Endothelial cell of umbilical vein (primary cell): ENCODE data around the gene BCL11B. TPM values are rescaled to one million over a fixed set of nuclear protein-coding genes. Genes with fewer than 3 reads are reported as not detected.

ENCODE experiments used
- BruUV-seq: library from RNA; stranded (reverse); fragments of 400-500 nt; replicated peaks from 2 replicates; lab custom pipeline; 2021; lab: Mats Ljungman, UMichigan
- CTCF ChIA-PET: fragments of 300-600, 350-600 bp; sonication (Branson Sonifier 250); formaldehyde crosslinking; loops from one replicate; lab custom pipeline; 2021; ENCODE audit warnings: antibody characterized with exemption, inconsistent platforms; lab: Charles Lee
- POLR2A ChIA-PET: fragments of 300-600, 350-600 bp; sonication (Branson Sonifier 250); formaldehyde crosslinking; loops from one replicate; lab custom pipeline; 2021; ENCODE audit warnings: antibody characterized with exemption, inconsistent platforms; lab: Charles Lee
- DNase-seq: peaks from one replicate; pipeline ENCODE4 v3.0.0-alpha.2; 2011; ENCODE audit warnings: low read depth, low spot score
- FAIRE-seq: peaks from 2 replicates; lab custom pipeline; 2011; peaks lifted over from hg19 to GRCh38; lab: Jason Lieb, UNC
- H2AFZ ChIP-seq: 2 replicates; pipeline ENCODE4 v1.6.0; 2012; ENCODE audit warnings: low read depth, low read length, control low read depth, inconsistent platforms
- H3K27ac ChIP-seq: 2 replicates; pipeline ENCODE4 v1.5.1; 2011; ENCODE audit warnings: low read depth, mild to moderate bottlenecking, control low read depth, low read length, moderate library complexity; ENCODE audit not compliant: insufficient read depth
- H3K27me3 ChIP-seq, 2 experiments: 2 replicates each; pipeline versions ENCODE4 v1.6.0 to v1.6.1; 2011; ENCODE audit warnings: low read length in 2 of 2, mixed read lengths in 1 of 2; ENCODE audit not compliant: control insufficient read depth in 2 of 2, insufficient read depth in 2 of 2
- H3K36me3 ChIP-seq, 2 experiments: 2 replicates in 1 of 2; 3 replicates in 1 of 2; pipeline ENCODE4 v1.5.1; 2011; ENCODE audit warnings: low read length in 2 of 2, mild to moderate bottlenecking in 1 of 2, moderate library complexity in 1 of 2; ENCODE audit not compliant: control insufficient read depth in 2 of 2, insufficient read depth in 2 of 2; ENCODE audit errors: extremely low read depth in 1 of 2
- H3K4me1 ChIP-seq: 3 replicates; pipeline ENCODE4 v1.5.1; 2011; ENCODE audit warnings: mild to moderate bottlenecking, low read length; ENCODE audit not compliant: control insufficient read depth, insufficient read depth; ENCODE audit errors: extremely low read depth
- H3K4me2 ChIP-seq: 2 replicates; pipeline ENCODE4 v1.6.1; 2011; ENCODE audit warnings: low read length, control low read depth, mixed read lengths; ENCODE audit not compliant: insufficient read depth
- H3K4me3 ChIP-seq, 3 experiments: fragments of 200-600 bp in 1 of 3; sonication (generic), shearing (Covaris generic) in 1 of 3; replicated peaks in 1 of 3; 2 replicates each; pipeline ENCODE4 v1.5.1; 2011 to 2016; ENCODE audit warnings: control low read depth in 3 of 3, low read length in 3 of 3, mild to moderate bottlenecking in 2 of 3, inconsistent platforms in 1 of 3, low read depth in 1 of 3, moderate library complexity in 1 of 3; ENCODE audit not compliant: insufficient read depth in 1 of 3
- H3K79me2 ChIP-seq: 2 replicates; pipeline ENCODE4 v1.6.0; 2012; ENCODE audit warnings: low read length, inconsistent platforms; ENCODE audit not compliant: control insufficient read depth, insufficient read depth
- H3K9ac ChIP-seq: replicated peaks from 2 replicates; pipeline ENCODE3; 2011; ENCODE audit warnings: low read length, control low read depth; ENCODE audit not compliant: insufficient read depth; ENCODE audit errors: extremely low read depth
- H3K9me1 ChIP-seq: replicated peaks from 3 replicates; pipeline ENCODE4 v1.6.0; 2011; ENCODE audit warnings: mild to moderate bottlenecking, low read length; ENCODE audit not compliant: control insufficient read depth, insufficient read depth; ENCODE audit errors: extremely low read depth
- H3K9me3 ChIP-seq: replicated peaks from 2 replicates; pipeline ENCODE4 v1.5.1; 2012; ENCODE audit warnings: low read length, inconsistent platforms; ENCODE audit not compliant: control insufficient read depth, insufficient read depth
- H4K20me1 ChIP-seq: replicated peaks from 2 replicates; pipeline ENCODE3; 2011; ENCODE audit warnings: mild to moderate bottlenecking, low read length; ENCODE audit not compliant: control insufficient read depth, insufficient read depth; ENCODE audit errors: extremely low read depth
- EZH2 ChIP-seq: IDR thresholded peaks from 2 replicates; pipeline ENCODE4 v1.6.1; 2012; ENCODE audit warnings: borderline replicate concordance, low read depth, mild to moderate bottlenecking, moderate library complexity, low read length, inconsistent platforms; ENCODE audit not compliant: severe bottlenecking
- FOS ChIP-seq: IDR thresholded peaks from 2 replicates; pipeline ENCODE4 v1.6.1; 2011; ENCODE audit warnings: mild to moderate bottlenecking, low read length, moderate library complexity, borderline replicate concordance; ENCODE audit not compliant: insufficient read depth
- GATA2 ChIP-seq: IDR thresholded peaks from 2 replicates; pipeline ENCODE4 v1.7.0; 2011; ENCODE audit warnings: low read depth, mild to moderate bottlenecking, moderate library complexity, mixed read lengths, low read length; ENCODE audit not compliant: insufficient read length, insufficient read depth
- JUN ChIP-seq: IDR thresholded peaks from 2 replicates; pipeline ENCODE4 v1.6.1; 2011; ENCODE audit warnings: borderline replicate concordance, low read depth; ENCODE audit not compliant: insufficient read length, insufficient read depth
- MYC ChIP-seq: IDR thresholded peaks from one replicate; pipeline ENCODE4 v1.6.1; 2011; ENCODE audit warnings: mild to moderate bottlenecking, low read depth, low read length
- POLR2A ChIP-seq: IDR thresholded peaks from 2 replicates; pipeline ENCODE4 v1.6.1; 2012; ENCODE audit warnings: low read depth, mild to moderate bottlenecking, control low read depth, low read length
- POLR2AphosphoS5 ChIP-seq: IDR thresholded peaks from 2 replicates; pipeline ENCODE4 v1.6.1; 2012; ENCODE audit warnings: low read depth, mild to moderate bottlenecking, control low read depth, low read length, moderate library complexity; ENCODE audit not compliant: insufficient read depth
- dilution Hi-C: fragments of 300-500 bp; cut with MboI; formaldehyde crosslinking; loops from one replicate; pipeline ENCODE4 v1.15.0; 2019; ENCODE audit warnings: low sequenced_read_pairs; ENCODE audit not compliant: extremely low pct_ligation_motif_present
- intact Hi-C: fragments of 100-400 bp; cut with micrococcal nuclease; formaldehyde crosslinking; loops from one replicate; pipeline ENCODE4 v1.10.0; 2022
- polyA plus RNA-seq, 4 experiments: library from polyadenylated mRNA; depleted of rRNA in 3 of 4; stranded (reverse) in 3 of 4; unstranded in 1 of 4; fragments of >200 nt; gene quantifications; 2 replicates each; pipeline versions ENCODE4 v1.2.1 to v1.2.3, GENCODE V29; 2011 to 2012; ENCODE audit warnings: missing spikeins in 1 of 4
- total RNA-seq: library from RNA; stranded (reverse); gene quantifications from 2 replicates; pipeline ENCODE4 v1.2.3, GENCODE V29; 2021
- TF ChIP-seq, protein P1 (sequence below): IDR thresholded peaks from 2 replicates; pipeline ENCODE4 v1.6.1; 2011; ENCODE audit not compliant: insufficient read depth, insufficient read length
- TF ChIP-seq, protein P2 (sequence below), 2 donors: IDR thresholded peaks; 1 replicate in 1 of 2; 2 replicates in 1 of 2; pipeline ENCODE4 v1.5.1; 2011; ENCODE audit warnings: low read length in 2 of 2, mild to moderate bottlenecking in 2 of 2, moderate library complexity in 2 of 2, control low read depth in 1 of 2, inconsistent platforms in 1 of 2, low read depth in 1 of 2; ENCODE audit not compliant: insufficient read depth in 1 of 2; ENCODE audit errors: extremely low read depth in 1 of 2

BCL11B gene
- total and polyA plus RNA-seq, 2 donors (not counting 3 experiments of a cell fraction or from before 2014, with no cell fraction given) = 0.03 to 0.07 TPM

- no peak for FAIRE-seq
- dilution Hi-C loops = no loop called here
- intact Hi-C loops = no loop called here
Observed at GRCh38 chr14:99157676-99158075, 114.3 kb downstream of the BCL11B start.

More at GRCh38 chr14:99157676-99158075, 114.3 kb downstream of the BCL11B start:
- no TSS peak for BruUV-seq
- no peak for TF ChIP-seq GATA2
- TF ChIP-seq, protein P1, sequence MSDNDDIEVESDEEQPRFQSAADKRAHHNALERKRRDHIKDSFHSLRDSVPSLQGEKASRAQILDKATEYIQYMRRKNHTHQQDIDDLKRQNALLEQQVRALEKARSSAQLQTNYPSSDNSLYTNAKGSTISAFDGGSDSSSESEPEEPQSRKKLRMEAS = no peak
- TF ChIP-seq, protein P2, sequence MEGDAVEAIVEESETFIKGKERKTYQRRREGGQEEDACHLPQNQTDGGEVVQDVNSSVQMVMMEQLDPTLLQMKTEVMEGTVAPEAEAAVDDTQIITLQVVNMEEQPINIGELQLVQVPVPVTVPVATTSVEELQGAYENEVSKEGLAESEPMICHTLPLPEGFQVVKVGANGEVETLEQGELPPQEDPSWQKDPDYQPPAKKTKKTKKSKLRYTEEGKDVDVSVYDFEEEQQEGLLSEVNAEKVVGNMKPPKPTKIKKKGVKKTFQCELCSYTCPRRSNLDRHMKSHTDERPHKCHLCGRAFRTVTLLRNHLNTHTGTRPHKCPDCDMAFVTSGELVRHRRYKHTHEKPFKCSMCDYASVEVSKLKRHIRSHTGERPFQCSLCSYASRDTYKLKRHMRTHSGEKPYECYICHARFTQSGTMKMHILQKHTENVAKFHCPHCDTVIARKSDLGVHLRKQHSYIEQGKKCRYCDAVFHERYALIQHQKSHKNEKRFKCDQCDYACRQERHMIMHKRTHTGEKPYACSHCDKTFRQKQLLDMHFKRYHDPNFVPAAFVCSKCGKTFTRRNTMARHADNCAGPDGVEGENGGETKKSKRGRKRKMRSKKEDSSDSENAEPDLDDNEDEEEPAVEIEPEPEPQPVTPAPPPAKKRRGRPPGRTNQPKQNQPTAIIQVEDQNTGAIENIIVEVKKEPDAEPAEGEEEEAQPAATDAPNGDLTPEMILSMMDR (IDR thresholded peaks at IDR 0.05; ENCODE audit: extremely low read depth in 1 of 2, insufficient read depth in 1 of 2, low read depth in 1 of 2, low read length in 2 of 2) = no peak
- no peak for TF ChIP-seq FOS
- no peak for TF ChIP-seq POLR2AphosphoS5
- TF ChIP-seq MYC = no peak
- no peak for TF ChIP-seq POLR2A
- no peak for TF ChIP-seq JUN
- TF ChIP-seq EZH2 = no peak
- Histone ChIP-seq H3K4me3 (no peak overlapping the region), H3K9ac (no peak overlapping the region), H3K27me3 (no peaks in the 10 kb centered on the region), H3K4me1 (no peaks in the 10 kb centered on the region), H3K27ac (no peak overlapping the region), H3K79me2 (no peaks in the 10 kb centered on the region), H3K36me3 (no peaks in the 10 kb centered on the region), H3K9me1 (no peaks in the 10 kb centered on the region), H4K20me1 (no peaks in the 10 kb centered on the region), H3K9me3 (no peaks in the 10 kb centered on the region), H3K4me2 (no peak overlapping the region), H2AFZ (no peak overlapping the region)
- ChIA-PET CTCF (no interaction called here), POLR2A (no interaction called here)
- no peak for DNase-seq
